Nucleus accumbens (tissue), 56 donors: ENCODE results near the gene VWA5B2.
A peak's percentile ranks its signal among the peaks of the same experiment; 100 is the strongest.

Experiments
- DNase-seq, 56 donors: peaks; one replicate each; lab custom pipeline; 2025; lab: John Stamatoyannopoulos, UW

Gene VWA5B2

DNA sequence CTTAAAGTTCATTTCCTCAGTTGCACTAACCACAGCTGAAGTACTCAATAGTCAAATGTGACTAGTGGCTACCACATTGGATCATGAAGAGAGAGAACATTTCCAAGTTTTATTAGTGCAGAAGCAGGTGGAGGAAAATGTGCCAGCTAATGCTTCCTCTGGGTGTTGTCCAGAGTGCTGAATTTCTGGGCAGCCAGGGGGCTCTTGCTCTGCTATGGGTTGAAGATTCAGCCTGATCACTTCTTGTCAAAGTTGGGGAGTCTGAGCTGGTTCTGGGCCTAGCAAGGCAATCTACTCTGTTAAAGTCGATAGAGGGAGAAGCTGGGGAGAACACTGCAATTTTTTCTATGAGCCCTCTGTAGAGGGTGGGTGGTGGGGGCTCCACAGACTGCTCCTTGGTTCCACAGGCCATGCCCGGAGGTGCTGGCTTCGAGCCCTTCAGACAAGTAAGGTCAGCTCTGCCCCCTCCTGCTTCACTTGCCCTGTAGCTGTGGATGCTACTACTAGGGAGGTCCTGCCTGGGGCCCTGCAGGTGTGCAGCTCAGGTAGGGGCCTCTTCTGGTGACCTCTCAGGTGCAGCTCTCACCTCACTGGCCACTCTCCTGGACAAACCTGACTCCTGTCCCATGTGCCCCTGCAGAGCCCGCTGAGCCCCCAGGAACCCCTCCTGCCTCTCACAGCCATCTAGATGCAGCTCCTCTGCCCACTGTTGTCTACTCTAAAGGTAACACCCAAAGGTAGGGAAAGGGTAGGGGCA lies 11.2 kb downstream of the VWA5B2 start:
- DNase-seq = no peak

DNA sequence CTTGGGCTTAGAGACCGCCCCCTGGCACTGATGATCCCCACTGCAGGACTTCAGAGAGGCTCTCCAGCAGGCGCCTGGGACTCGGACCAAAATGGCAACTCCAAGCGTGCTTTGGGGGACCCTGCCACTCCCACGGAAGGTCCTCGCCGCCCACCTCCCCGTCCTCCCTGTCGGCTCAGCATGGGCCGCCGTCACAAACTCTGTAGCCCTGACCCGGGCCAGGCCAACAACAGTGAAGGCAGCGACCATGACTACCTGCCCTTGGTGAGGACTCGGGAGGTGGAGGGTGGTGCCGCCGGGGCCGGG lies 11.7 kb downstream of the VWA5B2 start:
- no peak for DNase-seq

DNA sequence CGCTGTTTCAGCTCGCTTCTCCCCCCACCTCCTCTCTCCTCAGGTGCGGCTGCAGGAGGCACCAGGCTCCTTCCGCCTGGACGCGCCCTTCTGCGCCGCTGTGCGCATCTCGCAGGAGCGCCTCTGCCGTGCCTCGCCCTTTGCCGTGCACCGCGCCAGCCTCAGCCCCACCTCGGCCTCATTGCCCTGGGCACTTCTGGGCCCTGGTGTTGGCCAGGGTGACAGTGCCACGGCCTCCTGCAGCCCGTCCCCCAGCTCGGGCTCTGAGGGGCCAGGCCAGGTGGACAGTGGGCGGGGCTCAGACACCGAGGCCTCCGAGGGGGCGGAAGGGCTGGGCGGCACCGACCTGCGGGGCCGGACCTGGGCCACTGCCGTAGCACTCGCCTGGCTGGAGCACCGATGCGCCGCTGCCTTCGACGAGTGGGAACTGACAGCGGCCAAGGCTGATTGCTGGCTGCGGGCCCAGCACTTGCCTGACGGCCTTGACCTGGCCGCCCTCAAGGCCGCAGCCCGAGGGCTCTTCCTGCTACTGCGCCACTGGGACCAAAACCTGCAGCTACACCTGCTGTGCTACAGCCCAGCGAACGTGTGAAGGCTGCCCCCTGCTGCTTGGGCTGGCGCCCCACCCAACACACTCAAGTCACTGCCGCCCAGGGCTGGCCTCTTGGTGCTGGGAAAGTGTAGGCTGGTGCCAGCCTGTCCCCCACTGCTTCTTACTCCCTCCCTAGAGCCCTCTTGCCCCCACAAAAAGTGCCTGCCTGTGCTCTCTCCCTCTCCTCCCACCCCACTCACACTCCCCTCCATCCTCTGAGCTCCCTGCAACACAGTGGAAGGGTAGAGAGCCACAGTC lies 12.3 kb downstream of the VWA5B2 start:
- no peak for DNase-seq

DNA sequence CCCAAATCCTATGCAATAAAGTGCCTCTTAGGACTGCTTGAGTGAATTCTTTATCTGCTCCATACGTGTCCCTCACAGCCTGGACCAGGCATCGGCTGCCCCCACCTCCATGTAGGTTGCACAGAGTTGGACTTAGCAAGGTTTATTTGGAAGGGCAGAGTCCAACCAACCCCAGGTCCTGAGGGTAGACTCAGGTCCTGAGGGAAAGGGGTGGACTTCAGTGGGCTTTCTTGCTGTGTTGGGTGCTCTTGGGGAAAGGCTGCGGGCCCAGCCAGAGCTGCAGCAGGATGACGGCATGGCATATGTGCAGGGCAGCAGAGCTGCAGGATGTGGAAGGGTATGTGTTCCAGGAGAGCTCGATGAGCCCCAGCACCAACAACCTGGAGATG lies 12.9 kb downstream of the VWA5B2 start:
- no peak for DNase-seq

DNA sequence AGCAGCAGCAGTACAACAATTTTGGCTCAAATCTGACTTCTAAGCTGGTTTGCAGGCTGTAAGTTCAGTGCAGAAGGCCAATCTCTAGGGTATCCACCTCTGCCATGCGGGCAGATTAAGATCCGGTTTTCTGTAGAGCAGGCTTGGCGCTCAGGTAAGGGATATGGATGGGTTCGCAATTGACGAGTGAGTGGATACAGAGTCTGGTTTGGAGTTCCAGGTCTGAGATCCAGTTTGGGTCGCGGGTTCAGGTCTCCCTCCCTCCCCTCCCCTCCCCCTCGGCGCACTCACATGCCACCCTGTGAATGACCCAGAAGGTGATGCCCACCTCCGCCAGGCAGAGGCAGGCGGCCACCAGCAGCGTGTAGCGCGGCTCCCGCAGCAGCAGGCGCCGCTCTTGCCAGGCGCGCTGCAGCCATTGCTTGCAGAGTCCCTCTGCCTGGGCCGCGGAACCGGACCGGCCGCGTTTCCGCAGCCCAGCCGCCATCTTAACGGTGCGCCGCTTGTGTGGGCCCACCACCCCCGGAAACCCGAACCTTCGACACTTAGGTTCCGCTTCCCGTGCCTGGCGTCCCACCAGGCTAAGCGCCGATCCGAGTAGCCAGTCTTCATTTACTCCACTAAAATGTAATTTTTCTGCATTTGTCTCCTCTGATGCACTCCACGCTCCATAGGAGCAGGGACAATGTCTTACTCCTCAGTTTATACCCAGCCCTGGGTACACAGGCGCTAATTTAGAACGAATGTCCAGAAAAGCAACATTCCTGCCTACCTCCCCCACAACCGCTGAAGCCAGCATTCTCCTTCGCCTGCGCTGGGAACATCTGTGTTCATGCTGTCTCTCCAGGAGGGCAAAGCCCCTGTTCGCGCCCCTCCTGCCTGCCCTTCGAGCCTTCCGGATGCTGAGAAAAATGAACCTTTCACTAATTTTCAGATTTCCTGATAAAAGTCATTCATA lies 19.3 kb downstream of the VWA5B2 start, which contains the start of gene ALG3:
TSS of gene ALG3 (minus strand) at position 509 of the 958 bp plus-strand sequence. CDS start at position 487, 22 bp downstream.
- DNase-seq = peak in 54 of 56 donors; percentile 22 to 85 (median 67)

DNA sequence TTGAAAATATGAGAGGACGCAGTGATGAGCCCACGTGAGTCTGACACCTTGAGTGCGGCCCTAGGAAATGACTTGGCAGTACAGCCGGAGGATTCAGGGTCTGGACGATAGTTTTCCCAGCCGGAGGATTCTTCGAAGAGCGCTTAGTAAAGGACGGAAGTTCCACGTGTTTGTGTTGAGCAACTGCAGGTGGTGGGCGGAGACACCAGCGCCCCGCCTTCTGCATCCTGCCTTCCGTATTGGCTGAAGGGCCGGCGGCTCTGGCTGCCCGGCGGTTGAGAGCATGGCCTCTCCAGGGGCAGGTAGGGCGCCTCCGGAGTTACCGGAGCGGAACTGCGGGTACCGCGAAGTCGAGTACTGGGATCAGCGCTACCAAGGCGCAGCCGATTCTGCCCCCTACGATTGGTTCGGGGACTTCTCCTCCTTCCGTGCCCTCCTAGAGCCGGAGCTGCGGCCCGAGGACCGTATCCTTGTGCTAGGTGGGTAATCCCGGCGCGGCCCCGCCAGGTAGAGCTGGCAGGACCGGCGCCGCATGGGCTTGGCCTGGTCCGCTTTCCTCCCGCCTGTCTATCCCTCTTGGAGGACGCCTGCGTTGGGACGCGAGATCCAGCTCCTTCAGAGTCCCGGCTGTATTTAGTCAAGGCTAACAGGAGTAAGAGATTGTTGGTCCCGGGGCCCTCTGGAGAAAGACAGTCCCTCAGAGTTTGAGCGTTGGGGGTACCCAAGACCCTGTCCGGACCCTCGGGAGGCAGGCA lies 20.2 kb downstream of the VWA5B2 start, which contains the start of gene EEF1AKMT4:
TSS of gene EEF1AKMT4 (plus strand) at position 261 of the 755 bp plus-strand sequence. CDS start at position 284, 23 bp downstream.
- peak; percentile 49 to 96 (median 86) for DNase-seq

DNA sequence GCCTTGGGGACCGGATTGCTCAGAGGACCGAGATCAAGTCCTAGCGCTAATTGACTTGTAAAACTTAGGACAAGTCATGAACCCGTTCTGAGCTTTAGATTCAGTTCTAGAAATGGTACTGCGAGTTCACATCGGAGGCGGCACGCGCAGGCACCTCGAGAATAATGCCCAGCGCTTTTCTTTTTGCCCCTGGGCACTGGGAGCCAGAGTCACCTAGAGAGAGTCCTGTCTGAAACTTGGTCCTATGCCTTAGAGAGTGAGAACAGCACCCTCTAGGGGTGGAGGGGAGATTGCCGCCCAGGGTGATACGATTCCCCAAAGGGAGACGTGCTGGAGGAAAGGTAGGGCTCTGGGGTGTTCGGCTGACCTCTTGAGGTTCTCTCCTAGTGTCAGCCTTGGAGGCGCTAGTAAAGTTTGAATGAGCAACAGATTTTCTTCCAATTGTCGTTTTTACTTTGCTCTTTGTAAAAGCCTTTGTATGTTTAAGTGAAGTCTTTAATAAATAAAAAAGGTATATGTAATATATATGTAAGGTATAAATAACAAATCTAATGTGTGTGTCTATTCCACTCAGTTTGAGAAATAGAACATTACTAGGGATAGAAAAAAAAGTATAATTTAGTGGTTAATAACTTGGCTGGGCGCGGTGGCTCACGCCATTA lies 20.9 kb downstream of the VWA5B2 start:
- DNase-seq = peak in 50 of 56 donors; percentile 19 to 91 (median 52)

DNA sequence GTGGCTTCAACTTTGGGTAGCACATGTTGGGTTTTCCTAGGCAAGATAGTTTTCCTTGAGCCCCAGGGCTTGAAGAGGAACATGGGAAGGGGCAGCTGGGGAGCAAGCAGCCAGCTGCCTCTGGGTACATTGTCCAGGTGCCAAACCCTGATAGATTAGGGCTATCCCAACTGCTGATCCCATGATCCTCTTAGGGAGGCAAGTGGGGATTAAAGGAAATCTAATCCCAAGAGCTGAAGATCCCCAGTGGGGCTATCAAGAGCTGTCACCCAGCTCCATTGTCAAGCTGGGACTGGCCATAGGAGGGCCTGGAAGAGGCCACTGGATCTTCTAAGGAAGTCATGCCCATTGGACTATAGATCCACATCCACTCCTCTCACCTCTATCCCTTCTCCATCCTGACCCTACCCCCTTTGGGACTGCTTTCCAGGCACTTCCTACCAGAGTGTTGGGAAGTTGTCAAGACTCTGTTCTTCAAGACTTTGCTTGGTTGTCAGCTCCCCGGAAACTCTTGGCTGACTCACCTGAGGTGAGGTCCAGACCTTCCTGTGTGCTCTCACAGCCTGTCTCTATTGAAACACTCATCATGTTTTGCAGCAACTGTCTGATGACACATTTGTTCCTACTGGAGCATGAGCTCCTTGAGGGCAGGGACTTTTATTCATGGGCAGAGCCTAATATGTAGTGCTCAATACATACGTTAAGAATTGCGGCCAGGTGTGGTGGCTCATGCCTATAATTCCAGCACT lies 26.1 kb downstream of the VWA5B2 start:
- no peak for DNase-seq

DNA sequence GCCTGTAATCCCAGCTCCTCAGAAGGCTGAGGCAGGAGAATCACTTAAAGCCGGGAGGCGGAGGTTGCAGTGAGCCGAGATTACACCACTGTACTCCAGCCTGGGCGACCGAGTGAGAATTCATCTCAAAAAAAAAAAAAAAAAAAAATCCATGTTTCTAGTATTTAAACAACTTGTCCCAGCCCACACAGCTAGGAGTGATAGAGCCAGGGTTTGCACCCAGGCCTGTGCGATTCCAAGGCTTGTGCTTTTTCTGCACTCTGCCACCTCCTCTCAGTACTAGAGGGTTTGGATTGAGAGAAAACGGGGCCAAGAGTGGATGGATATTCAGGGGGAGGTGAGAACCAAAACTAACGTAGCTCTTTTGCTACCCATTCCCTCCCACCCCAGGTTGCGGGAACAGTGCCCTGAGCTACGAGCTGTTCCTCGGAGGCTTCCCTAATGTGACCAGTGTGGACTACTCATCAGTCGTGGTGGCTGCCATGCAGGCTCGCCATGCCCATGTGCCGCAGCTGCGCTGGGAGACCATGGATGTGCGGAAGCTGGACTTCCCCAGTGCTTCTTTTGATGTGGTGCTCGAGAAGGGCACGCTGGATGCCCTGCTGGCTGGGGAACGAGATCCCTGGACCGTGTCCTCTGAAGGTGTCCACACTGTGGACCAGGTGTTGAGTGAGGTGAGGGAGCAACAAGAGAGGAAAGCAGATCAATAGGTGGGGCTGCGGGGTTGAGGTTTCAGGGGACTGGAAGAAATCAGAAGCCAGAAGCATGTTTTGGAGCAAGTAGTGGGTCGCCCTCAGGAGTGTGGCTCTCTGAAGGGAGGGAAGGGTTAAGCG lies 27.9 kb downstream of the VWA5B2 start:
- DNase-seq = peak in 5 of 56 donors; percentile 11 to 52 (median 26)

DNA sequence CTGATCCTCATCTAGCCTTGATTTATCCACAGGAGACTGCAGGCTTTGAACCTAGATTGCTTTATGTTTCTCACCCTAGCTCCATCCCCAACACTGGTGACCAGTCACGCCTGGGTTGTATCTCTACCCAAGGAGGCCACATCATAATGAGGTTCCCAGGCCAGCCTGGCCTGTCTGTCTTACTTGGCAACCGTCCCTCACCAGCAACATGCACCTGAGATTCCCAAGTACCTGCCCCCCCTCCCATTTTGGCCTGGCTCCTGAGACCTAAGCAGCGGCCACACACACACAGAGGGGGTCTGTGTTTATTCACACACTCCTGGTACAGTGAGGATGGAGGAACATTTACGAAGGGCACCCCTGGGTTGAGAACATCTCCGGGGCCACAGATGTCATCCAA lies 29.5 kb downstream of the VWA5B2 start:
- DNase-seq = no peak

DNA sequence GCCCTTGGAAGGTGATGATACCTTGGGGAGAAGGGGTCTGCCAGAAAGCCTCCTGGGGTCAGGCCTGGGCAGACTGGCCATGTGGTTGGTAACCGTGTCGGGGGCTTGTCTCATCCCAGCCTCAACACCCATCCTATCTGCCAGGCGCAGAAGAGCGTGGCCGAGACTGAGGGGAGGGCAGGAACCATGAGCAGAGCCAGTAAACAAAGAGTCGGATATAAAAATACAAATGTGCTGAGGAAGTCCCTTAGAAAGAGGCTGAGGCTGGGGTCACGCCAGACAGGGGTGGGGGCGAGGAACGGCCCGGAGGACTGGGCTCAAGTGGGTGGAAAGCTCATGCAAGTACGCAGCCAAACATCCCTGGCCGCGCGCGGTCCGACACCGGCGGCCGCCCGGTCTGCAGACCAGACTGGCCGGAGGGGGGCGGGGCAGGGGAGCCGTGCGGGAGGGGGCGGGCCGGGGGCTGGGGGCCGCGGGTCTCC lies 30.1 kb downstream of the VWA5B2 start:
- DNase-seq = peak in 2 of 56 donors; percentile 13 to 16

DNA sequence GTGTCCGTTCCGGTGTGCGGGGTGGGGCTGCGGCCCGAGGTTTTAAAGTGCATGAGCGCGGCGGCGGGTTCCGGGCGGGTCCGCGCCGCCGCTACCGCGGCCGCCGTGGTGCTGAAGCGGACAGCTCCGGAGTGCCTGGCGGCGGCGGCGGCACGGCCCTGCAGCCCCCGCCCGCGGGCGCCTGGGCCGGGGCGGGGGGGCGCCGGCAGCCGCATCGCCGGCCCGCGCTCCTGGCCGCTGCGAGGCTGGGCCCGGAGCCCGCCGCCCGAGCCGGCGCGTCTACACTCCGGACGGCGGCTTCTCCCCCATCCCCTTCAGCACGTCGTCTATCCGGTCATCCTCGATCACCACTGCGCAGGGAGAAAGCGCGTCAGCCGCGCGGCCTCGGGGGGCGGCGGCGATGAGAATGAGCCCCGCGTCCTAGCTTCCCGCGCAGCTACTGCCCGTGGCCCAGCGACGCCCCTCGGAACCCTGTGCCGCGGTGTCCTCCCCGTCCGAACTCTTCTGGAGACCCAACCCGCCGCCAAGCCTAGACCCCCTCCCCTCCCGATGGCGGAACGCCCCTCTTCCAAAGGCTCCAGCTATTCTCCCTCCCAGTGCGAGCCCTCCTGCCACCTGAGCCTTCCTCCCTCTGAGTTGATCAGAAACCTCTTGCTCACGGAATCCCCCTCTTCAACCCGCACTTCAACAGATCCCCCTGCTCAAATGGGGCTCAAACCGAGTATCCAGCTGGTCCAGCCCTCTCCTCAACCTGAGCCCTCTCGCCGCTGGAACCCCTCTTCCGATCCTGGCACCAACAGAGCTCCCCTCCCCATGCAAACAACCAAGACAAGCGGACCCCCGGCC lies 30.7 kb downstream of the VWA5B2 start:
- DNase-seq = peak in 13 of 56 donors; percentile 10 to 51 (median 23)

DNA sequence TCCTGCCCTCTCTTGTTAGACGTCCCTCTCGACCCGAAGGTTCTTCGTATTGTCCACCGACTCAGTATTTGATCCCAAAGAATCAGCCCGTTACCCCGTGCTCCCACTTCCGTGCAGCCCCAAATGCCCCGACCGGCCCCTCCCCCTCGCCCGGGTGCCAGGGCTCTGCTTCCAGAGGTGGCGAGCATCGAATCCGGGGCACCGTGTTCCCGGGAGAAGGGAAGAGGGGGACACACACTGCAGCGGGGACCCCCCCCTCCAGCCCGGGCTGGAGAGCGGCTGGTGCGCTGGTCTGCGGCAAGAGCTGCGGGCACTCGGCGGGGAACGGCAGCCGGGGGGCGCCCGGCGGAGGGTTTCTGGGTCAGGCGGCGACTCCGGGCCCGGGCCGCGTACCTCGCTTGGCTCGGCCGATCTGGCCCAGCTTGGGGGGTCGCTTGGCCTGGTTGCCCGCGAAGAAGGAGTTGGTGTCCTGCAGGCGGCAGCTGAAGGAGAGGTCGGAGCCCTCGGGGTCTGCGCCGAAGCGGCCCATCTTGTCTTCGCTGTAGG lies 31.4 kb downstream of the VWA5B2 start:
- peak in 3 of 56 donors; percentile 11 to 17 (median 12) for DNase-seq

DNA sequence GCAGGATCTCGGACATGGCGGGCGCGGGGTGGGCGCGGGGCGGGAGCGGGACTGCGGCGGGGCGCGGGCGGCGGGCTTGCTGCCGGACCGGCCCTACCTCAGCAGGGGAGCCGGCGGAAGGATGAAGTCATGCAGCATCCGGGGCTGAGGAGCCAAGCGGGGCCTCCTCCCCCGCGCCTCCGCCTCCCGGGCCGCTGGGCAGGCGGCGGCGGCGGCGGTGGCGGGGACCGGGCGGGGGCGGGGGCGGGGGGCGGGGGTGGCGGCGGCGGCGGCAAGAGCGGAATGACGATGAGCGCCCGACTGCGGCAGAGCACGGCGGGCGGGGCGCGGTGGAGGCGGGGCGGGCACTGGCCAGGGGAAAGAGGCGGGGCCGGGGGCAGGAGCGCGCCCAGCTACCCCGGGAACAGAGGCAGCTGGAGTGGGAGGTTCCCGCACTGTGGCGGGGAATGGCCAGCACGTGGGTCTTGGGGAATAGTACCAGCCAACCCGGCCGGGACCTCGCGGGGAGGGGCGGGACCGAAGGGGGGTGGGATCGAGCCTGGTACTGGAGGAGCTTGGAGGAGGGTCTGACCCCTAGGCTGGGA lies 32.0 kb downstream of the VWA5B2 start, which contains the start of gene CAMK2N2:
TSS of gene CAMK2N2 (minus strand) at position 284 of the 584 bp plus-strand sequence. CDS start at position 16, 268 bp downstream.
- peak in 34 of 56 donors; percentile 13 to 79 (median 44) for DNase-seq
